Aorta (tissue), 5 donors: ENCODE measurements around the gene PIP5K1C. TPM values are rescaled to one million over a fixed set of nuclear protein-coding genes. Genes with fewer than 3 reads are reported as not detected.

ENCODE experiments used
- ATAC-seq: fragments of 200-7000 bp; cut with Tn5 transposase; one replicate; pipeline ENCODE4 v1.9.1; 2022; ENCODE audit warnings: moderate library complexity; ENCODE audit not compliant: low FRiP score
- DNase-seq, 2 donors: peaks; one replicate each; pipeline ENCODE4 v3.0.0-alpha.2; 2020
- H3K27ac ChIP-seq, 2 donors: one replicate each; pipeline ENCODE4 v1.5.1; 2013; ENCODE audit warnings: low read length in 2 of 2, mild to moderate bottlenecking in 2 of 2, moderate library complexity in 2 of 2, control low read depth in 1 of 2, inconsistent platforms in 1 of 2, low read depth in 1 of 2
- H3K27me3 ChIP-seq, 2 donors: one replicate each; pipeline ENCODE4 v1.6.1; 2013; ENCODE audit warnings: control low read depth in 1 of 2, low read length in 1 of 2, mild to moderate bottlenecking in 1 of 2, moderate library complexity in 1 of 2; ENCODE audit not compliant: insufficient read depth in 2 of 2, control insufficient read depth in 1 of 2
- H3K36me3 ChIP-seq, 2 donors: one replicate each; pipeline ENCODE4 v1.6.1; 2013; ENCODE audit warnings: control low read depth in 1 of 2, low read length in 1 of 2, mild to moderate bottlenecking in 1 of 2; ENCODE audit not compliant: insufficient read depth in 2 of 2, control insufficient read depth in 1 of 2
- H3K4me1 ChIP-seq, 2 donors: one replicate each; pipeline ENCODE4 v1.6.1; 2013; ENCODE audit warnings: low read length in 2 of 2, control low read depth in 1 of 2, mild to moderate bottlenecking in 1 of 2, moderate library complexity in 1 of 2; ENCODE audit not compliant: insufficient read depth in 2 of 2, control insufficient read depth in 1 of 2
- H3K4me3 ChIP-seq, 2 donors: one replicate each; pipeline ENCODE4 v1.5.1; 2013; ENCODE audit warnings: low read length in 2 of 2, control low read depth in 1 of 2, mild to moderate bottlenecking in 1 of 2
- H3K9me3 ChIP-seq: one replicate; pipeline ENCODE4 v1.6.1; 2013; ENCODE audit warnings: mild to moderate bottlenecking, low read length; ENCODE audit not compliant: control insufficient read depth
- WGBS, 2 donors: extraction: QIAGEN DNeasy Blood & Tissue Kit; methylation state at CpG; one replicate each; pipeline ENCODE4 v1.1.7; 2013; 5-methylcytosine and 5-hydroxymethylcytosine counted together
- intact Hi-C, 2 donors: fragments of 100-400 bp; cut with DNase I; formaldehyde crosslinking; loops; one replicate each; pipeline versions ENCODE4 v1.14.2 to v1.15.0; 2022
- polyA plus RNA-seq, 2 donors: library from polyadenylated mRNA; stranded (reverse); fragments of 200-250 nt; gene quantifications; one replicate each; pipeline ENCODE4 v1.2.3, GENCODE V29; 2013
- total RNA-seq, 2 donors: library from RNA; stranded (reverse); fragmentation: NEBNext Ultra II Directional; extraction: Animal tissue kit (Norgen Biotek cat#: 25700); gene quantifications; one replicate each; pipeline ENCODE4 v1.2.1, GENCODE V29; 2021
- donor health status: healthy with polysubstance abuse.
- donor health status: Bipolar disorder and iron deficiency.
- donor health status: DM: no; HTN: no; CAD: no.
- donor health status: DM: no; HTN: no; CAD: no.
- donor health status: DM: yes; HTN: yes; CAD: no.

PIP5K1C gene
- total and polyA plus RNA-seq, 4 donors, result 25.2 to 83.3 (median 52.8) TPM

GRCh38 chr19:3664879-3665642, 35.2 kb downstream of the PIP5K1C start:
- H3K27ac ChIP-seq, result no peak overlapping the region
- no peak overlapping the region for H3K4me3 ChIP-seq
- no peaks in the 10 kb centered on the region for H3K4me1 ChIP-seq
- 80 to 82% methylated on average over 19 of the region's 19 CpGs for whole genome bisulfite sequencing, 2 donors
- intact Hi-C loops, result loop anchor here in 1 of 2 donors (2.0 kb wide), 1 partner anchor 36 kb away; the partner anchor contains the start of gene PIP5K1C
- peaks cover 0 to 2% of the 10 kb centered on the region in 2 donors for H3K36me3 ChIP-seq
- no peaks in the 10 kb centered on the region for H3K27me3 ChIP-seq
- no peak for ATAC-seq
- H3K9me3 ChIP-seq, result no peaks in the 10 kb centered on the region
- no peak for DNase-seq

GRCh38 chr19:3663838-3664237, 36.4 kb downstream of the PIP5K1C start:
- no peak for DNase-seq
- no peak for ATAC-seq
- Histone ChIP-seq H3K27ac (no peak overlapping the region), H3K9me3 (no peaks in the 10 kb centered on the region), H3K4me1 (no peaks in the 10 kb centered on the region), H3K27me3 (no peaks in the 10 kb centered on the region), H3K4me3 (no peak overlapping the region), H3K36me3 (peaks cover 0 to 2% of the 10 kb centered on the region in 2 donors)
- WGBS, 2 donors, result 87 to 88% methylated on average over 18 of the region's 18 CpGs
- intact Hi-C loops, result loop anchor here in 1 of 2 donors (2.0 kb wide), 1 partner anchor 37 kb away; the partner anchor contains the start of gene PIP5K1C

GRCh38 chr19:3661284-3662238, 38.7 kb downstream of the PIP5K1C start:
- Histone ChIP-seq H3K4me3 (no peak overlapping the region), H3K4me1 (no peaks in the 10 kb centered on the region), H3K27ac (no peak overlapping the region), H3K27me3 (no peaks in the 10 kb centered on the region), H3K36me3 (peaks cover 4% of the 10 kb centered on the region in 2 donors), H3K9me3 (no peaks in the 10 kb centered on the region)
- 95% methylated on average over 34 of the region's 34 CpGs for WGBS, 2 donors
- ATAC-seq (no peak), DNase-seq (no peak)
- intact Hi-C loops, result no loop called here

DNA sequence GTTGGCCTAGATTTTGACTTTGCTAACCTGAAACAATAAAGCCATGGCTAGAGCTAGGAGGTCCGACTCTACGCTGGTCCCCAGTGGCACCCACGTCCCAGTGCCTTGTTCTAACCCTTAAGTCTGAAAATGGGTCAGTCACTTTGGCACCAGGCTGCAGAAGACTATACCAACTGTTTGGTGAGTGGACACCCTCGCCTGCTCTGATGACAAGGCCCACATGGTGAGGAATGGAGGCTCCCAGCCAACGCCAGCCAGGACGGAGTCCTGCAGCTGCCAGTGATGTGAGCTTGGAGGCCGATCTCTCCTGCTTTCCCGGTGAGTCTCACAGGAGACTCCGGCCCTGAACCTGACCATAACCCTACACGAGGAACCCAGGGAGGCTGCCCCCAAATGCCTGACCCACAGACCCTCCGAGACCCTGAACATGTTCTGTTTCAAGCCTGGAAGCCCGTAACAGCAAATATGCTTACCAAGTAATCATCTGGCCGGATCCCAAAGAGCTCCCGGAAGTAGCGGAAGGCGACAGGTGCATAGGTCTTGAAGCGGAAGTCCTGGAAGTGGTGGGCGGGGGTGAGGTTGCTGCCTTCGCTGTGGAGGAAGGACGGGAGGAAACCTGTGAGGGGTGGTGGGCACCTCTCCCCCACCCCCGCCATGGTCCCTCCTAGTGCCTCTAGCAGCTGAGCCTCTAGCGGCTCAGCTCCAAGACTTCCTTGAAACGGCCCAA, 39.6 kb downstream of the PIP5K1C start:
- no peak for ATAC-seq
- WGBS, 2 donors, result 87 to 89% methylated on average over 23 of the region's 23 CpGs
- Histone ChIP-seq H3K9me3 (no peaks in the 10 kb centered on the region), H3K27ac (no peak overlapping the region), H3K36me3 (peaks cover 4% of the 10 kb centered on the region in 2 donors), H3K4me1 (no peaks in the 10 kb centered on the region), H3K4me3 (no peak overlapping the region), H3K27me3 (no peaks in the 10 kb centered on the region)
- no peak for DNase-seq
- intact Hi-C loops, result no loop called here

GRCh38 chr19:3659746-3660112, 40.5 kb downstream of the PIP5K1C start:
- no peaks in the 10 kb centered on the region for H3K9me3 ChIP-seq
- H3K4me3 ChIP-seq, result no peak overlapping the region
- no peak for ATAC-seq
- no peaks in the 10 kb centered on the region for H3K4me1 ChIP-seq
- intact Hi-C loops, result no loop called here
- DNase-seq, result no peak
- H3K27ac ChIP-seq, result no peak overlapping the region
- H3K36me3 ChIP-seq, result peaks cover 4% of the 10 kb centered on the region in 2 donors
- H3K27me3 ChIP-seq, result no peaks in the 10 kb centered on the region
- 92 to 93% methylated on average over 22 of the region's 22 CpGs for WGBS, 2 donors

DNA sequence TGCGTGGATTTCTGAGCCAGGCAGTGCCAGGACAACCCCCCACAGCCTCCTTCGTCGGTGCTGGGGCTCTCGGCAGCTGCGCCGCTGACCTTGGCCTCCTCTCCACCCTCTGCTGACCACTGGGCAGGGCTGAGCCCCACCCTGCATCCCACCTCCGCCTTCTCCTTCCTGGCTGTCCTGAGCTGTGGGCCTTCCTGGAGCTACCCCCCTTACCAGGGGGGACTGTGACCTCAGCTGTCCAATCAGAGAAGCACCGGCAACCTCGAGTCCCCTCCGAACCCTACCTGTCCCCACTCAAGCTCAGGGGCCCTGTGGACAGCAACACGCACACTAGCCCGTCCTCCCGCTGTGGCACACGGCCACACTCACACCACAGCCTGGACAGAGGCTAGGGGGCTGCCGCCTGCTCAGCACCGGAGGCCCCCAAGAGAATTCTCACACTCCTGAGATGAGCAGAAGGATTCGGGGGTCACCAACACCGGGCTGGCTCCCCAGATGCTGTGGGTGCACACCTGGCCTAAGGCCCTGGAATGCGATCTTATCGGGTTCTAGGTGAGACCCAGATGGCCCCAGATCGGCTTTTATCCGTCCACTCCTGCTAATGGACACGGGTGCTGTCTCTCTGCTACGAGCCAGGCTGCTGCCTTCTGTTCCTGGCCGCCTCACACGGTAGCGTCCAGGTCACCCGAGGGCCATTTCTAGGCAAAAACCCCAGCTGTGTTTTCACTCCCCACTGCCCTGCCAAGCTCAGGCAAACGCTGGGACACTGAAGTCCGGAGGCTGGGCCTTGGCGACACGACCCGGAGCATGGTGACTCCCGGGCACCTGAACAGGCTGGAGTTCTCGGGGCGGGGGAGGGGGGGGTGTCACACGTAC, 41.2 kb downstream of the PIP5K1C start:
- DNase-seq (no peak), ATAC-seq (no peak)
- peaks cover 4% of the 10 kb centered on the region in 2 donors for H3K36me3 ChIP-seq
- 87% methylated on average over 37 of the region's 37 CpGs for WGBS, 2 donors
- H3K9me3 ChIP-seq, result no peaks in the 10 kb centered on the region
- H3K4me3 ChIP-seq, result no peak overlapping the region
- H3K27ac ChIP-seq, result no peak overlapping the region
- intact Hi-C loops, result no loop called here
- no peaks in the 10 kb centered on the region for H3K27me3 ChIP-seq
- H3K4me1 ChIP-seq, result no peaks in the 10 kb centered on the region

GRCh38 chr19:3658004-3658869, 42.0 kb downstream of the PIP5K1C start:
- Histone ChIP-seq H3K27me3 (no peaks in the 10 kb centered on the region), H3K4me1 (no peaks in the 10 kb centered on the region), H3K4me3 (no peak overlapping the region), H3K27ac (no peak overlapping the region), H3K9me3 (no peaks in the 10 kb centered on the region), H3K36me3 (peaks cover 4% of the 10 kb centered on the region in 2 donors)
- no peak for ATAC-seq
- DNase-seq, result peak in 1 of 2 donors; percentile 69
- WGBS, 2 donors, result 37 to 52% methylated on average over 28 to 39 of the region's 39 CpGs
- intact Hi-C loops, result no loop called here
